H9 (cell line): ENCODE data around the gene TBC1D5. TPM values are rescaled to one million over a fixed set of nuclear protein-coding genes. Genes with fewer than 3 reads are reported as not detected.

Experiments
- DNase-seq: peaks from one replicate; pipeline ENCODE4 v3.0.0-alpha.2; 2017
- H2AFZ ChIP-seq: one replicate; pipeline ENCODE4 v1.6.1; 2013; ENCODE audit warnings: mild to moderate bottlenecking, low read length, control low read depth, moderate library complexity
- H2AK5ac ChIP-seq: 2 replicates; pipeline ENCODE4 v1.6.1; 2013; ENCODE audit warnings: low read length, control low read depth, mixed read lengths; ENCODE audit not compliant: insufficient read length
- H2BK120ac ChIP-seq: one replicate; pipeline ENCODE4 v1.6.1; 2013; ENCODE audit warnings: low read depth, mild to moderate bottlenecking, low read length, control low read depth, inconsistent platforms; ENCODE audit not compliant: poor library complexity, severe bottlenecking
- H2BK12ac ChIP-seq: 2 replicates; pipeline ENCODE4 v1.6.1; 2013; ENCODE audit warnings: low read length, control low read depth, mixed read lengths, low read depth; ENCODE audit not compliant: insufficient read length
- H2BK15ac ChIP-seq: 2 replicates; pipeline ENCODE4 v1.6.1; 2013; ENCODE audit warnings: low read depth, low read length, control low read depth
- H2BK20ac ChIP-seq: one replicate; pipeline ENCODE4 v1.6.1; 2013; ENCODE audit warnings: low read depth, mild to moderate bottlenecking, low read length, control low read depth, inconsistent platforms; ENCODE audit not compliant: poor library complexity, severe bottlenecking
- H2BK5ac ChIP-seq: 2 replicates; pipeline ENCODE4 v1.6.1; 2013; ENCODE audit warnings: low read length, control low read depth, mixed read lengths; ENCODE audit not compliant: insufficient read length
- H3K14ac ChIP-seq: 2 replicates; pipeline ENCODE4 v1.6.1; 2013; ENCODE audit warnings: low read length, control low read depth; ENCODE audit not compliant: insufficient read depth
- H3K18ac ChIP-seq: 2 replicates; pipeline ENCODE4 v1.6.1; 2013; ENCODE audit warnings: low read depth, mild to moderate bottlenecking, mixed read lengths, low read length, control low read depth; ENCODE audit not compliant: insufficient read length
- H3K23ac ChIP-seq: 2 replicates; pipeline ENCODE4 v1.6.1; 2013; ENCODE audit warnings: low read length, control low read depth, mixed read lengths, low read depth; ENCODE audit not compliant: insufficient read length
- H3K23me2 ChIP-seq: 2 replicates; pipeline ENCODE4 v1.6.1; 2013; ENCODE audit warnings: low read depth, mild to moderate bottlenecking, mixed read lengths, low read length, control low read depth; ENCODE audit not compliant: insufficient read length, poor library complexity, severe bottlenecking
- H3K27ac ChIP-seq: 2 replicates; pipeline ENCODE4 v1.5.1; 2013; ENCODE audit warnings: low read length, control low read depth, mixed read lengths, low read depth; ENCODE audit not compliant: insufficient read length
- H3K27me3 ChIP-seq: 2 replicates; pipeline ENCODE4 v1.6.1; 2013; ENCODE audit warnings: low read length, control low read depth, inconsistent platforms; ENCODE audit not compliant: insufficient read depth
- H3K4ac ChIP-seq: 2 replicates; pipeline ENCODE4 v1.6.1; 2013; ENCODE audit warnings: low read depth, mild to moderate bottlenecking, control low read depth, inconsistent platforms, low read length, moderate library complexity
- H3K4me1 ChIP-seq: 2 replicates; pipeline ENCODE4 v1.6.1; 2013; ENCODE audit warnings: low read length, control low read depth, inconsistent platforms; ENCODE audit not compliant: insufficient read depth
- H3K4me2 ChIP-seq: 2 replicates; pipeline ENCODE4 v1.6.1; 2013; ENCODE audit warnings: low read length, control low read depth, mixed read lengths; ENCODE audit not compliant: insufficient read length, insufficient read depth
- H3K56ac ChIP-seq: 2 replicates; pipeline ENCODE4 v1.6.1; 2013; ENCODE audit warnings: low read depth, mild to moderate bottlenecking, mixed read lengths, low read length, control low read depth; ENCODE audit not compliant: insufficient read length
- H3K79me1 ChIP-seq: 2 replicates; pipeline ENCODE4 v1.6.1; 2013; ENCODE audit warnings: low read depth, mild to moderate bottlenecking, moderate library complexity, low read length, control low read depth, inconsistent platforms; ENCODE audit not compliant: insufficient read depth, poor library complexity, severe bottlenecking
- H3K79me2 ChIP-seq: 2 replicates; pipeline ENCODE4 v1.6.1; 2013; ENCODE audit warnings: low read length, control low read depth, inconsistent platforms; ENCODE audit not compliant: insufficient read depth
- H3K9ac ChIP-seq: 2 replicates; pipeline ENCODE4 v1.6.1; 2013; ENCODE audit warnings: low read length, control low read depth, mixed read lengths; ENCODE audit not compliant: insufficient read length; ENCODE audit errors: extremely low read depth
- H3K9me3 ChIP-seq: one replicate; pipeline ENCODE4 v1.6.1; 2013; ENCODE audit warnings: low read depth, low read length, inconsistent platforms; ENCODE audit not compliant: control insufficient read depth
- H3T11ph ChIP-seq: one replicate; pipeline ENCODE4 v1.6.1; 2013; ENCODE audit warnings: mild to moderate bottlenecking, low read length, control low read depth, inconsistent platforms
- H4K20me1 ChIP-seq: one replicate; pipeline ENCODE4 v1.6.1; 2013; ENCODE audit not compliant: control insufficient read depth, insufficient read length, insufficient read depth
- H4K5ac ChIP-seq: 2 replicates; pipeline ENCODE4 v1.6.1; 2013; ENCODE audit warnings: low read depth, mild to moderate bottlenecking, mixed read lengths, low read length, control low read depth; ENCODE audit not compliant: insufficient read length
- H4K8ac ChIP-seq: replicated peaks from 2 replicates; pipeline ENCODE4 v1.6.1; 2013; ENCODE audit warnings: low read length, control low read depth, mixed read lengths, low read depth; ENCODE audit not compliant: insufficient read length
- H4K91ac ChIP-seq: 2 replicates; pipeline ENCODE4 v1.6.1; 2013; ENCODE audit warnings: low read depth, mild to moderate bottlenecking, moderate library complexity, mixed read lengths, low read length, control low read depth; ENCODE audit not compliant: insufficient read length
- H3K27ac Mint-ChIP-seq, 3 experiments: 2 replicates in 2 of 3; 3 replicates in 1 of 3; pipeline ENCODE4 v1.8.0; 2020 to 2021; ENCODE audit warnings: mixed read lengths in 3 of 3, mild to moderate bottlenecking in 1 of 3, moderate library complexity in 1 of 3
- H3K27me3 Mint-ChIP-seq: 2 replicates; pipeline ENCODE4 v1.8.0; 2021; ENCODE audit warnings: low read depth, mild to moderate bottlenecking, moderate library complexity, mixed read lengths
- H3K36me3 Mint-ChIP-seq, 3 experiments: 2 replicates in 2 of 3; 3 replicates in 1 of 3; pipeline ENCODE4 v1.8.0; 2020 to 2021; ENCODE audit warnings: low read depth in 3 of 3, mixed read lengths in 3 of 3; ENCODE audit not compliant: insufficient read depth in 1 of 3
- H3K4me1 Mint-ChIP-seq, 2 experiments: 2 replicates each; pipeline ENCODE4 v1.8.0; 2020; ENCODE audit warnings: mixed read lengths in 2 of 2
- H3K4me3 Mint-ChIP-seq, 2 experiments: 2 replicates in 1 of 2; 3 replicates in 1 of 2; pipeline ENCODE4 v1.8.0; 2020 to 2021; ENCODE audit warnings: mild to moderate bottlenecking in 2 of 2, mixed read lengths in 2 of 2, moderate library complexity in 1 of 2
- H3K9me3 Mint-ChIP-seq, 2 experiments: 2 replicates in 1 of 2; 3 replicates in 1 of 2; pipeline ENCODE4 v1.8.0; 2020; ENCODE audit warnings: mild to moderate bottlenecking in 2 of 2, mixed read lengths in 2 of 2, moderate library complexity in 1 of 2
- CTCF ChIP-seq: fragments of 200-600 bp; sonication (generic); conservative IDR thresholded peaks from 3 replicates; pipeline ENCODE4 v1.8.0; 2021; ENCODE audit warnings: antibody characterized with exemption, mild to moderate bottlenecking
- WGBS: extraction: QIAGEN DNeasy Blood & Tissue Kit; methylation state at CpG from one replicate; pipeline ENCODE4 v1.1.7; 2013; ENCODE audit warnings: missing lambda C conversion rate, low lambda C conversion rate, mixed read lengths; ENCODE audit not compliant: insufficient read length; ENCODE audit errors: extremely low coverage; 5-methylcytosine and 5-hydroxymethylcytosine counted together
- total RNA-seq: library from RNA; stranded (reverse); gene quantifications from 2 replicates; pipeline ENCODE4 v1.2.1, GENCODE V29; 2021

Gene TBC1D5
- total RNA-seq, 1 experiment from 2014 or later = 25.0 TPM

DNA sequence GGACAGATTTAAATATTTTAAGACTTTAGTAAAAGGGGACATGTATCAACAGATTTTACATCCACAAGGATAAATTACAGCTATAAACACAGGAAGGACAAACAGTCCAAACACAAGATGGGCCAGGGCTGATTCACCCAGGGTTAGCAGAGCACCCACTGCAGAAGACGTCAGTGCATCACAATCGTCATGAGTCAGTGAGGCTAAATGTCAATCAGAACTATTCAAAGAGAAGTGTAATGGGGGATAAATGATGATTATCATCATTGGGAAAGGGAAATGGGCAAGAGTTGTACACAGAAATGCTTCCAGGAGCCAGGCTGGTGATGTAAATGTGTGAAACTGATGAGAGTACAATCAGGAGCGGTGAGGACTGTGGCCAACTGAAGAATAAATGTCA lies 630.8 kb downstream of the TBC1D5 start:
- no peaks in the 10 kb centered on the region; a peak in 1 of 7 replicates for H3K36me3 Mint-ChIP-seq
- H2BK120ac ChIP-seq = no peak overlapping the region
- H3K9me3 Mint-ChIP-seq = no peaks in the 10 kb centered on the region
- H4K20me1 ChIP-seq = no peaks in the 10 kb centered on the region
- H3K14ac ChIP-seq = no peak overlapping the region
- H2BK15ac ChIP-seq = no peak overlapping the region
- no peaks in the 10 kb centered on the region for H3K9me3 ChIP-seq
- no peak overlapping the region for H3K27ac Mint-ChIP-seq
- no peak overlapping the region for H3K27ac ChIP-seq
- H3K4ac ChIP-seq = no peak overlapping the region
- H2BK20ac ChIP-seq = no peak overlapping the region
- no peaks in the 10 kb centered on the region; the same call in 1 of the 2 replicates for H3K27me3 Mint-ChIP-seq
- no peaks in the 10 kb centered on the region for H3K4me1 ChIP-seq
- no peak overlapping the region for H3K23ac ChIP-seq
- no peak overlapping the region for H3K4me2 ChIP-seq
- H4K5ac ChIP-seq = no peak overlapping the region
- H3K9ac ChIP-seq = no peak overlapping the region
- no peaks in the 10 kb centered on the region for H3K79me1 ChIP-seq
- no peak for TF ChIP-seq CTCF
- no peak overlapping the region for H2AFZ ChIP-seq
- H3K18ac ChIP-seq = no peak overlapping the region
- H3K56ac ChIP-seq = no peak overlapping the region
- no CpG with 5 or more reads among the region's 3 CpGs for WGBS
- H3K4me3 Mint-ChIP-seq = no peak overlapping the region
- H3K27me3 ChIP-seq = no peaks in the 10 kb centered on the region
- no peak overlapping the region for H4K8ac ChIP-seq
- H4K91ac ChIP-seq = no peak overlapping the region
- H2AK5ac ChIP-seq = no peak overlapping the region
- no peaks in the 10 kb centered on the region for H3K79me2 ChIP-seq
- H3T11ph ChIP-seq = no peak overlapping the region
- no peaks in the 10 kb centered on the region for H3K23me2 ChIP-seq
- H3K4me1 Mint-ChIP-seq = no peaks in the 10 kb centered on the region; a peak in 1 of 4 replicates
- H2BK5ac ChIP-seq = no peak overlapping the region
- DNase-seq = no peak
- no peak overlapping the region for H2BK12ac ChIP-seq
